Ishikawa (cell line): ENCODE data around the gene HINT3.

Experiments
- CEBPB ChIP-seq: IDR thresholded peaks from 2 replicates; pipeline ENCODE4 v1.6.1; 2012
- CREB1 ChIP-seq: IDR thresholded peaks from 2 replicates; pipeline ENCODE4 v1.6.1; 2012; ENCODE audit warnings: low read depth
- EP300 ChIP-seq: IDR thresholded peaks from 2 replicates; pipeline ENCODE4 v1.6.1; 2012; ENCODE audit warnings: borderline replicate concordance
- FOXM1 ChIP-seq: IDR thresholded peaks from 2 replicates; pipeline ENCODE4 v1.6.1; 2012; ENCODE audit warnings: low read depth, borderline replicate concordance
- MAX ChIP-seq: IDR thresholded peaks from 2 replicates; pipeline ENCODE4 v1.6.1; 2012
- RAD21 ChIP-seq: IDR thresholded peaks from 2 replicates; pipeline ENCODE4 v1.6.1; 2012; ENCODE audit warnings: low read depth
- TAF1 ChIP-seq: IDR thresholded peaks from 2 replicates; pipeline ENCODE4 v1.6.1; 2012; ENCODE audit warnings: low read depth, mild to moderate bottlenecking
- TCF12 ChIP-seq: IDR thresholded peaks from 2 replicates; pipeline ENCODE4 v1.6.1; 2012; ENCODE audit warnings: low read depth
- TF ChIP-seq, protein P1 (sequence below): IDR thresholded peaks from 2 replicates; pipeline ENCODE4 v1.6.1; 2012; ENCODE audit warnings: low read depth, mild to moderate bottlenecking

- no peak for TF ChIP-seq TCF12
- TF ChIP-seq EP300, result no peak
- TF ChIP-seq, protein P1, sequence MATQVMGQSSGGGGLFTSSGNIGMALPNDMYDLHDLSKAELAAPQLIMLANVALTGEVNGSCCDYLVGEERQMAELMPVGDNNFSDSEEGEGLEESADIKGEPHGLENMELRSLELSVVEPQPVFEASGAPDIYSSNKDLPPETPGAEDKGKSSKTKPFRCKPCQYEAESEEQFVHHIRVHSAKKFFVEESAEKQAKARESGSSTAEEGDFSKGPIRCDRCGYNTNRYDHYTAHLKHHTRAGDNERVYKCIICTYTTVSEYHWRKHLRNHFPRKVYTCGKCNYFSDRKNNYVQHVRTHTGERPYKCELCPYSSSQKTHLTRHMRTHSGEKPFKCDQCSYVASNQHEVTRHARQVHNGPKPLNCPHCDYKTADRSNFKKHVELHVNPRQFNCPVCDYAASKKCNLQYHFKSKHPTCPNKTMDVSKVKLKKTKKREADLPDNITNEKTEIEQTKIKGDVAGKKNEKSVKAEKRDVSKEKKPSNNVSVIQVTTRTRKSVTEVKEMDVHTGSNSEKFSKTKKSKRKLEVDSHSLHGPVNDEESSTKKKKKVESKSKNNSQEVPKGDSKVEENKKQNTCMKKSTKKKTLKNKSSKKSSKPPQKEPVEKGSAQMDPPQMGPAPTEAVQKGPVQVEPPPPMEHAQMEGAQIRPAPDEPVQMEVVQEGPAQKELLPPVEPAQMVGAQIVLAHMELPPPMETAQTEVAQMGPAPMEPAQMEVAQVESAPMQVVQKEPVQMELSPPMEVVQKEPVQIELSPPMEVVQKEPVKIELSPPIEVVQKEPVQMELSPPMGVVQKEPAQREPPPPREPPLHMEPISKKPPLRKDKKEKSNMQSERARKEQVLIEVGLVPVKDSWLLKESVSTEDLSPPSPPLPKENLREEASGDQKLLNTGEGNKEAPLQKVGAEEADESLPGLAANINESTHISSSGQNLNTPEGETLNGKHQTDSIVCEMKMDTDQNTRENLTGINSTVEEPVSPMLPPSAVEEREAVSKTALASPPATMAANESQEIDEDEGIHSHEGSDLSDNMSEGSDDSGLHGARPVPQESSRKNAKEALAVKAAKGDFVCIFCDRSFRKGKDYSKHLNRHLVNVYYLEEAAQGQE, result no peak
- TF ChIP-seq TAF1, result no peak
- no peak for TF ChIP-seq CREB1
- no peak for TF ChIP-seq MAX
- TF ChIP-seq FOXM1, result no peak
- TF ChIP-seq CEBPB, result no peak
- TF ChIP-seq RAD21, result no peak
Measured at GRCh38 chr6:125944896-125945295, 11.7 kb upstream of the HINT3 start.
